ENCODE measurements around the gene DIAPH3.

Gene DIAPH3

GRCh38 chr13:60032851-60033250 lies 130.9 kb downstream of the DIAPH3 start:
- Histone ChIP-seq H3K9ac (ENCODE audit: low read depth, low read length, poor library complexity, severe bottlenecking) (no peak overlapping the region), H4K20me1 (ENCODE audit: insufficient read depth, low read length, poor library complexity, severe bottlenecking) (no peaks in the 10 kb centered on the region), H3K4me3 (ENCODE audit: low read length, poor library complexity, severe bottlenecking) (no peak overlapping the region), H3K9me2 (replicated peaks; ENCODE audit: low read depth, low read length) (no peaks in the 10 kb centered on the region), H3F3A (ENCODE audit: low read depth) (no peaks in the 10 kb centered on the region), H2AFZ (ENCODE audit: low read length) (no peak overlapping the region), H3K27me3 (ENCODE audit: insufficient read depth, low read length, poor library complexity, severe bottlenecking) (no peaks in the 10 kb centered on the region), H3K4me1 (ENCODE audit: insufficient read depth, low read length, poor library complexity, severe bottlenecking) (peaks cover 11% of the 10 kb centered on the region), H3K36me3 (ENCODE audit: insufficient read depth, low read length) (peaks cover 11% of the 10 kb centered on the region; the same call in 1 of the 2 replicates), H3K79me2 (ENCODE audit: insufficient read depth, low read length) (no peaks in the 10 kb centered on the region), H3K9me3 (ENCODE audit: insufficient read depth, low read depth, low read length) (no peaks in the 10 kb centered on the region; the same call in 1 of the 2 replicates), H3K4me2 (ENCODE audit: low read depth, low read length, poor library complexity, severe bottlenecking) (no peak overlapping the region)
- TF ChIP-seq EZH2phosphoT487 (IDR thresholded peaks at IDR 0.05; ENCODE audit: borderline replicate concordance), result no peak

- Histone ChIP-seq H3K36me3 (ENCODE audit: insufficient read depth, low read length) (peaks cover 20% of the 10 kb centered on the region), H3K4me1 (ENCODE audit: insufficient read depth, low read length, poor library complexity, severe bottlenecking) (peaks cover 12% of the 10 kb centered on the region), H4K20me1 (ENCODE audit: insufficient read depth, low read length, poor library complexity, severe bottlenecking) (no peaks in the 10 kb centered on the region), H3F3A (ENCODE audit: low read depth) (no peaks in the 10 kb centered on the region), H3K4me3 (ENCODE audit: low read length, poor library complexity, severe bottlenecking) (no peak overlapping the region), H3K9me2 (replicated peaks; ENCODE audit: low read depth, low read length) (no peaks in the 10 kb centered on the region), H3K27me3 (ENCODE audit: insufficient read depth, low read length, poor library complexity, severe bottlenecking) (no peaks in the 10 kb centered on the region), H3K79me2 (ENCODE audit: insufficient read depth, low read length) (no peaks in the 10 kb centered on the region), H2AFZ (ENCODE audit: low read length) (no peak overlapping the region), H3K9me3 (ENCODE audit: insufficient read depth, low read depth, low read length) (peaks cover 12% of the 10 kb centered on the region; the same call in 1 of the 2 replicates), H3K4me2 (ENCODE audit: low read depth, low read length, poor library complexity, severe bottlenecking) (no peak overlapping the region), H3K9ac (ENCODE audit: low read depth, low read length, poor library complexity, severe bottlenecking) (no peak overlapping the region)
- TF ChIP-seq CTCF (conservative IDR thresholded peaks at IDR 0.05; ENCODE audit: low read length), result no peak
- TF ChIP-seq EZH2phosphoT487 (IDR thresholded peaks at IDR 0.05; ENCODE audit: borderline replicate concordance), result no peak
Observed at GRCh38 chr13:60028021-60028420, 135.7 kb downstream of the DIAPH3 start.

- H3K9me3 ChIP-seq (ENCODE audit: insufficient read depth, low read depth, low read length), result peaks cover 12% of the 10 kb centered on the region; the same call in 1 of the 2 replicates
- no peaks in the 10 kb centered on the region for H3K79me2 ChIP-seq (ENCODE audit: insufficient read depth, low read length)
- no peak overlapping the region for H2AFZ ChIP-seq (ENCODE audit: low read length)
- no peak overlapping the region for H3K4me3 ChIP-seq (ENCODE audit: low read length, poor library complexity, severe bottlenecking)
- no peak overlapping the region for H3K9ac ChIP-seq (ENCODE audit: low read depth, low read length, poor library complexity, severe bottlenecking)
- H3K9me2 ChIP-seq (replicated peaks; ENCODE audit: low read depth, low read length), result no peaks in the 10 kb centered on the region
- no peaks in the 10 kb centered on the region for H3K27me3 ChIP-seq (ENCODE audit: insufficient read depth, low read length, poor library complexity, severe bottlenecking)
- TF ChIP-seq CTCF (conservative IDR thresholded peaks at IDR 0.05; ENCODE audit: low read length) (no peak), EZH2phosphoT487 (IDR thresholded peaks at IDR 0.05; ENCODE audit: borderline replicate concordance) (no peak)
- H3F3A ChIP-seq (ENCODE audit: low read depth), result no peaks in the 10 kb centered on the region
- H3K36me3 ChIP-seq (ENCODE audit: insufficient read depth, low read length), result peaks cover 15% of the 10 kb centered on the region
- no peaks in the 10 kb centered on the region for H4K20me1 ChIP-seq (ENCODE audit: insufficient read depth, low read length, poor library complexity, severe bottlenecking)
- no peak overlapping the region for H3K4me2 ChIP-seq (ENCODE audit: low read depth, low read length, poor library complexity, severe bottlenecking)
- peaks cover 27% of the 10 kb centered on the region for H3K4me1 ChIP-seq (ENCODE audit: insufficient read depth, low read length, poor library complexity, severe bottlenecking)
Observed at GRCh38 chr13:60026286-60026685, 137.4 kb downstream of the DIAPH3 start.

- TF ChIP-seq EZH2phosphoT487 (IDR thresholded peaks at IDR 0.05; ENCODE audit: borderline replicate concordance) (no peak), CTCF (conservative IDR thresholded peaks at IDR 0.05; ENCODE audit: low read length) (no peak)
- Histone ChIP-seq H3K27me3 (ENCODE audit: insufficient read depth, low read length, poor library complexity, severe bottlenecking) (no peaks in the 10 kb centered on the region), H3K9me2 (replicated peaks; ENCODE audit: low read depth, low read length) (no peaks in the 10 kb centered on the region), H3F3A (ENCODE audit: low read depth) (no peaks in the 10 kb centered on the region), H3K36me3 (ENCODE audit: insufficient read depth, low read length) (peaks cover 13% of the 10 kb centered on the region), H3K79me2 (ENCODE audit: insufficient read depth, low read length) (no peaks in the 10 kb centered on the region), H2AFZ (ENCODE audit: low read length) (no peak overlapping the region), H4K20me1 (ENCODE audit: insufficient read depth, low read length, poor library complexity, severe bottlenecking) (peaks cover 9% of the 10 kb centered on the region), H3K4me1 (ENCODE audit: insufficient read depth, low read length, poor library complexity, severe bottlenecking) (peaks cover 37% of the 10 kb centered on the region), H3K9ac (ENCODE audit: low read depth, low read length, poor library complexity, severe bottlenecking) (no peak overlapping the region), H3K4me3 (ENCODE audit: low read length, poor library complexity, severe bottlenecking) (no peak overlapping the region), H3K4me2 (ENCODE audit: low read depth, low read length, poor library complexity, severe bottlenecking) (no peak overlapping the region), H3K9me3 (ENCODE audit: insufficient read depth, low read depth, low read length) (peaks cover 12% of the 10 kb centered on the region; the same call in 1 of the 2 replicates)
Observed at GRCh38 chr13:60020288-60020687, 143.4 kb downstream of the DIAPH3 start.
